HFF-Myc (cell line): ENCODE measurements around the gene FAM13A.

Experiments
- DNase-seq: peaks from one replicate; pipeline ENCODE4 v3.0.0-alpha.2; 2011; ENCODE audit warnings: low read depth; ENCODE audit errors: extremely low read depth
- H3K4me3 ChIP-seq: replicated peaks from 2 replicates; pipeline ENCODE4 v1.5.1; 2011; ENCODE audit warnings: low read depth, mild to moderate bottlenecking, control low read depth, low read length
- TF ChIP-seq, protein P1 (sequence below): IDR thresholded peaks from 2 replicates; pipeline ENCODE4 v1.5.1; 2012; ENCODE audit warnings: mild to moderate bottlenecking, low read depth, low read length, control low read depth; ENCODE audit errors: missing control alignments

The FAM13A gene

GRCh38 chr4:88737307-88737941, 319.6 kb downstream of the FAM13A start:
- DNase-seq, result no peak
- TF ChIP-seq, protein P1, sequence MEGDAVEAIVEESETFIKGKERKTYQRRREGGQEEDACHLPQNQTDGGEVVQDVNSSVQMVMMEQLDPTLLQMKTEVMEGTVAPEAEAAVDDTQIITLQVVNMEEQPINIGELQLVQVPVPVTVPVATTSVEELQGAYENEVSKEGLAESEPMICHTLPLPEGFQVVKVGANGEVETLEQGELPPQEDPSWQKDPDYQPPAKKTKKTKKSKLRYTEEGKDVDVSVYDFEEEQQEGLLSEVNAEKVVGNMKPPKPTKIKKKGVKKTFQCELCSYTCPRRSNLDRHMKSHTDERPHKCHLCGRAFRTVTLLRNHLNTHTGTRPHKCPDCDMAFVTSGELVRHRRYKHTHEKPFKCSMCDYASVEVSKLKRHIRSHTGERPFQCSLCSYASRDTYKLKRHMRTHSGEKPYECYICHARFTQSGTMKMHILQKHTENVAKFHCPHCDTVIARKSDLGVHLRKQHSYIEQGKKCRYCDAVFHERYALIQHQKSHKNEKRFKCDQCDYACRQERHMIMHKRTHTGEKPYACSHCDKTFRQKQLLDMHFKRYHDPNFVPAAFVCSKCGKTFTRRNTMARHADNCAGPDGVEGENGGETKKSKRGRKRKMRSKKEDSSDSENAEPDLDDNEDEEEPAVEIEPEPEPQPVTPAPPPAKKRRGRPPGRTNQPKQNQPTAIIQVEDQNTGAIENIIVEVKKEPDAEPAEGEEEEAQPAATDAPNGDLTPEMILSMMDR, result no peak
- H3K4me3 ChIP-seq, result no peak overlapping the region

- no peak overlapping the region for H3K4me3 ChIP-seq
- TF ChIP-seq, protein P1, result no peak
- no peak for DNase-seq
Observed at GRCh38 chr4:88736264-88736663, 320.7 kb downstream of the FAM13A start.

GRCh38 chr4:88735564-88735963, 321.4 kb downstream of the FAM13A start:
- no peak overlapping the region for H3K4me3 ChIP-seq
- DNase-seq, result no peak
- TF ChIP-seq, protein P1, result no peak

GRCh38 chr4:88734403-88734949, 322.5 kb downstream of the FAM13A start:
- TF ChIP-seq, protein P1, result no peak
- no peak for DNase-seq
- no peak overlapping the region for H3K4me3 ChIP-seq

- TF ChIP-seq, protein P1, result no peak
Observed at GRCh38 chr4:88732714-88733368, 324.1 kb downstream of the FAM13A start.

GRCh38 chr4:88731381-88731780, 325.6 kb downstream of the FAM13A start:
- no peak overlapping the region for H3K4me3 ChIP-seq
- DNase-seq, result no peak
- TF ChIP-seq, protein P1, result no peak

More at GRCh38 chr4:88732714-88733368, 324.1 kb downstream of the FAM13A start:
- DNase-seq, result no peak
- H3K4me3 ChIP-seq, result no peak overlapping the region
